GM19324 (cell line): Measurements from ENCODE around the gene DOC2B.

Experiments
- ATAC-seq: cut with Tn5 transposase; IDR thresholded peaks from one replicate; pipeline ENCODE4 v1.9.1; 2021; ENCODE audit warnings: mild to moderate bottlenecking, moderate library complexity; ENCODE audit not compliant: unreplicated experiment, low FRiP score

The DOC2B gene

DNA sequence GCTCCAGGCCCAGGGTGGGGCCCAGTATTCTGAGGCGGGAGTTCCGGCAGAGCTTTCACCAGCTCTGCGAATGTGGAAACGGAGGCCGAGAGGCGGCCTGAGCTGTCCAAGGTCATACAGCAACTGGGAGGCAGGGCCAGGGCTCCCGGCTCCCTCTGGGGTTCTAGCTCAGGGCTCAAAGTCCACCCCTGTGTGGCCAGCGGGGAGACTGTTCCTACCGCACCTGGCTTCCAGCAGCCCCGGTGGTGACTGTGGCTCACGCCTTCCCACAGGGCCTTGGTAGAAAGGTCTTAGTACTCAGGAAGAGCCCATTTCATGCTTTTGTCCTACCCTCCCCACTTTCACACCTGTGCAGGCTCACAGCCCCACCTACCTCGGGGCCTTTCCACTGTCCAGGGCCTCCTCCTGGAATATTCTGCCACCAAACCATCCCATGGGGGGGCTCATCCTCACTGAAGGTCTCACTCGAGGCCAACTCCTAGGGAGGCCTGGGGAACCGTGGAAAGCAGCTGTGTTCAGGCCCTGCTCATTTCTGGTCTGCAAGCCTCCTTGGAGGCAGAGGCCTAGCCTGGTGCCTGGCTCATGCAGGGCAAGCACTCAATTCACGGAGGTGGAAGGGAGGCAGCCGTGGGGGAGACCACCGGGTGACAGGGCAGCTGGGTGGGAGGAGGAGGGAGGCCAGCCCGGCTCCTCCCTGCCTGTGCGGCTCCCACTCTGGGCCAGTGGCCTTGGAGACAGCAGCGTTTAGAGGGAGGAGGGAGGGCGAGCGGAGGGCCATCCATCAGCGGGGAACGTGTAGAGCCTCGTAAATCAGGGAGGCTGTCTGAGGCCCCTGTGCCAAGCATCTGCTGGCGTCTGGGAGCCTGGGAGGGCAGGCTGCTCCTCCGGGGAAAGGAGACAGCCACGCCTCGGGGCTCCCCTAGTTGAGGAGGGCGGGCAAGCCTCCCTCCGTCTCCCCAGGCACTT is 12.7 kb upstream of the DOC2B start:
- no peak for ATAC-seq

DNA sequence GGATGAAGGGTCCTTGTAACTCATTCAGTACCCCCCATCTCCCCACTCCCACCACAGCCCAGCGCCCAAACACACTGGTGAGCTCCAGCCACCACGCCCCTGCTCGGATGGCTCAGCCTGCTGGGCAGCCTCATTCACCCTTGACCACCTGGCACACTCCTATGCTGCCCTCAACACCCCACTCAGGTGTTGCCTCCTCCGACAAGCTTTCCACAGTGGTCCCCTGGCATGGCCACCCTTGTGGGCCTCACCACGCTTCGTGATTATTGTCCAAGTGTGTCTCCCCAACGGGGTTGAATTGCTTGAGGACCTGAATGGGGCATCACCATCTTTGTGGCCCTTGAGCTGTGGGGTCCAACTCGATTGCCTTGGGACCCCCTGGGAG is 12.0 kb upstream of the DOC2B start:
- no peak for ATAC-seq

DNA sequence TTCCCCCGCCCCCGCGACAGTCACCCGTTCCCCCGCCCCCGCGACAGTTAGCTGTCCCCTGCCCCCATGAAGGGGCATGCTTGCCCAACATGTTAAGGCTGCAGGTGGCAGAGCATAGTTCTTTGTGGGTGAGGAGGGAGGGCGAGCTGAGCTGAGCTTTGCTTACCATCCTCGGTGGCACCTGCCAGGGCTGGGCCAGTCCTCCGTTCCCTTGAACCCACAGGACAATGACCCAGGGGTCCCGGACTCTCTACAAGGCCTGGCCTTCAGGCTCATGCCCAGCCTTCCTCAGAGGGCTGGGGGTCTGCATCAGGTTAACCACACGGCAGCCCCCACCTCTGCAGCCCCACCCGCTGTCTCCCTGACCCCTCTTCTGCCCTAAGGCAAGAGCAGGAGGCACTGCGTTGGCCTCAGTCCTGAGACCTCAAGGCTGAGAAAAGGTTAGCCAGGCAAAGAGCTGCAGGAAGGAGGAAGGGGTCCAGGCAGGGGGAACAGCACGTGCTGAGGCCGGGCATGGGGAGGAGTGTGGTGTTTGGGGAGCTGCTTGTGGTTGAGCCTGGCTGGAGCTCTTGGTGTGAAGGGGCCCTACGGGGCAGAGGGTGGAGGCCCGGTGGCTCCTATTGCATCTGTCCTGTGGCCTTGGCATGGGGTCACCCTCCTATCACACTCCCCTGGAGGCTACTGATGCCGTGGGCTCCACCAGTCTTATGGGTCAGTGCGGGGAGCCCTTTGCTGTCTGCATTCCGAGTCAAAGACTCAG is 11.4 kb upstream of the DOC2B start:
- ATAC-seq: no peak

DNA sequence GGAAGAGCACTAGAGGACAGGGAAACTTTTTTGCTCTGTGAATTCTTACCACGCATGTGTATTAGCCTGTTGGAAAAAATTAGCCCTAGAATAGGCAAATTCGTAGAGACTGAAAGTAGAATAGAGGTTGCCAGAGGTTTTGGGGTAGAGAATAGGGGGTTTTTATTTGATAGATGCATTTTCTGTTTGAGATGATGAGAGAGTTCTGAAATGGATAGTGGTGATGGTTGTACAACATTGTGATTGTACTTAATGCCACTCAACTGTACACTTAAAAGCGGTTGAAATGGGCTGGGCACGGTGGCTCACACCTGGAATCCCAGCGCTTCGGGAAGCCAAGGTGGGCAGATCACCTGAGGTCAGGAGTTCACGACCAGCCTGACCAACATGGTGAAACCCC is 8.0 kb upstream of the DOC2B start:
- ATAC-seq: no peak

DNA sequence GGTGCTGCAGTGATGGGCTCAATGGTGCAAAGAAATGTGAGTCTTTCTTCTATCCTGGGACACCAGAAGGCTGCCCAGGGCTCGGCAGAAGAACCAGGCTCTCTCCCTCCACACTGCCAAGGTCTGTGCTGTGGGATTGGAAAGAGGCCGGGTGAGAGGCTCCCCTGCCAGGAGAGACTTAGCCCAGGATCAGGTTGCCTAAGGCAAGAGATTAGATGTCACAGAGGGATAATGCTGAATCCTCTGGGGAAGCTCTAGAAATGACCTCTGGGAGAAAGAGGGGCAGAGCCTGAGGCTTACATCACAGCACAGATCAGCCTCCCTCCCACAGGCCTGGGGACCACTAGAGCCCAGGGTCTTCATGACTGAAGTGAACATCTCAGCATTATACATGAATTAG is 5.7 kb upstream of the DOC2B start:
- ATAC-seq: no peak

DNA sequence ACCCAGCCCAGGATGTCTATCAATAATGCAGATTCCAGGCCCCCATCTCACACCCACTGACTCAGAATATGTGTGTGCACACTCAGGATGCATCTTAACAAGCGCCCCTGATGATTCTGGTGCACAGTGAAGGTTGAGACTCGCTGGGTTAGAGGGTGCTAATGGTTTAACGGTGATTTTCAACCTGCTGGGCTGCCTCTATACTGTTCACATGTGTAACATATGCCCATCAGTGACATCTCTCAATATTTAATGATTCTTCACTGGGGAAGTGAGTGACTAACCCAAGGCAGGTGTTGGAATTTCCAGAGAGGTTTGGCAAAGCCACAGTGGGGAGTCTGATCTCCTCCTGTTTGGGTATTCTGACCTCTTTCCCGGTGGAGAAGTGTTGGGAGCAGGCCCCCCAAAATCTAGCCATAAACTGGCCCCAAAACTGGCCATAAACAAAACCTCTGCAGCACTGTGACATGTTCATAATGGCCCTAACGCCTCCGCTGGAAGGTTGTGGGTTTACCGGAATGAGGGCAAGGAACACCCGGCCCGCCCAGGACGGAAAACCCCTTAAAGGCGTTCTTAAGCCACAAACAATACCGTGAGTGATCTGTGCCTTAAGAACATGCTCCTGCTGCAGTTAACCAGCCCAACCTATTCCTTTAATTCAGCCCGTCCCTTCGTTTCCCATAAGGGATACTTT is 4.1 kb upstream of the DOC2B start:
- no peak for ATAC-seq

DNA sequence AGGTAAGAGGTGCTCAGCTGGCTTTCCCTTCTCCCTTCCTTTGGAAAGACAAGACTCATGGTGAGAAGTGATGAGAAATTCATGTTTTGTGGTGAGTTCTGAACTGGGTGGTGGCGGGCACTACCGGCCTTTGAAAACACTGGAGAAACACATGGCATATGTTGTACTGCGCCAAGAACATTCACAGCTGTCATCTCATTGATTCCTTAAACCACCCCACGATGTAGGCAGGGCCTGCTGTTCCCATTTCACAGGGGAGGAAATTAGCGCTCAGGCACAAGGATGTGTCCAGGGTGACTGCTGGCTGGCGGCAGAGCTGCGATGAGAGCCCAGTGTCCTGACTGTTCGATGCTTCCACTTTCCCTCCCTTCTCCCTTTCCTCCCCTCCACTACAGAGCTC is 1.6 kb upstream of the DOC2B start:
- ATAC-seq: no peak

DNA sequence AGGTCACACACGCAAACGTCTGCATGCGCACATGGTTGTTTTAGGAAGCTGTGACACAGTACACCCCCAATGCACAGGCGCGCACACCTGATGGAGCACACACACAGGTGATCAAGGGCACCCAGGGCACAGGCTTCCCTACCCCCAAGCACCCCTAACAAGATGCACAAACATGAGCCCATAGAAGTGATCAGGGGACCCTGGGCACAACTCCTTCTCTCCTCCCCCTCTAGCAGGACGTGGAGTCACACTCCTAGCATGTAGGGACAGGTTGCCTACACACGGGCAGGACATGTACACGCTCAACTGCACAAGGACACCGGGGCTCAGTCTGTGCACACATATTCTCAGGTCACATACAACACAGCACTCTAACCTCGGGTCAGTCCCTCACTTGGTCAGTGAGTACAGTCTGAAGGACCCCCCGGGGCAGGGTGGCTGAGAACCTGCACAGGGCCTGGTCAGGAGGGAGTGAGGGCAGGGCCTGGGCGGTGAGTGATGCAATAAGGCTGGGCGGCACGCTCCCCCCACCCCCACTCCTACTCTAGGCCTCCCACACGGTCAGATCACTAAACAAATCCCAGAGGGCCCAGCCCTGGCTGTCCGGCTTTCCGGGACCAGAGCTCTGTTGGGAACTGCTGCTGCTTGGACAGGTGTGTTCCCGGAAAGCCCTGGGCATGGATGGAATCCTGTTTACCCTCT is 751 bp upstream of the DOC2B start:
- no peak for ATAC-seq

DNA sequence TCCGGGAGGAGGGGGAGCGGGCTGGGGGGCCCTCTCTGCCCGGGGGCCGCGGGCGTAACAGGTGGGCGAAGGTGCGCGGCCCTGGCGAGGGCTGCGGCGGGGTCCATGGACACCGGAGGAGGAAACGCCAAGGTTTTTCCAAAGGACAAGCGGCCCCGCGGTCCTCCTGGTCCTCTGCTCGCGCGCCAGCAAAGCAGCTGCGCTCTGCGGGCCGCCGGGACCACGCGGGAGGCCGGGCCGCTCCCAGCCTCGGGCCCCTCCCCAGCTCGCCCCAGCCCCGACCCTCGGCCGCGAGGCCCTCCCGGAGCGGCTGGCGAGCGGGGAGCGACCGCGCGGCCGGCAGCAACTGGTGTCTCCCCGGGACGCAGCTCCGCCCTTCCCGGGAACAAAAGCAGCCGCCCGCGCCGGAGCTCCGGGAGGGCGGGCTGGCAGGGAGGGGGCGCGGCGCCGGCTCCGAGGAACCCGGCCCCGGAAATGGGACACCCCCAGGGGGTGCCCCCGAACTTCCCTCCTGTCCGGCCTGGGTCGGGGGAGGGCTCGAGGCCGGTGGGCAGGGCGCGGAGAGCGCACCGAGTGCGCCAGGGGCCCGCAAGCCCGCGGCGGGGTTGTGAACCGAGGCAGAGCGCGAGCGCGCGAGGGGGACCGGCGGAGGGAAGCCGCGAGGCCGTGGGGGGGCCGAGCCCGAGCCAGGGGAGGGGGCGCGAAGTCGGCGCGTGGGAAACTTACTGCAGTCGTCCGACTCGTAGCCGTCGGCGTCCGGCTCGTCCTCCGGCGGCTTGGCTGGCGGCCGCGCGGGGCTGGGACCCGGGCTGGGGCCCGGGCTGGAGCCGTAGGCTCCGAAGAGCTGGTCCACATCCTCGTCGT is 837 bp downstream of the DOC2B start:
- ATAC-seq: no peak

DNA sequence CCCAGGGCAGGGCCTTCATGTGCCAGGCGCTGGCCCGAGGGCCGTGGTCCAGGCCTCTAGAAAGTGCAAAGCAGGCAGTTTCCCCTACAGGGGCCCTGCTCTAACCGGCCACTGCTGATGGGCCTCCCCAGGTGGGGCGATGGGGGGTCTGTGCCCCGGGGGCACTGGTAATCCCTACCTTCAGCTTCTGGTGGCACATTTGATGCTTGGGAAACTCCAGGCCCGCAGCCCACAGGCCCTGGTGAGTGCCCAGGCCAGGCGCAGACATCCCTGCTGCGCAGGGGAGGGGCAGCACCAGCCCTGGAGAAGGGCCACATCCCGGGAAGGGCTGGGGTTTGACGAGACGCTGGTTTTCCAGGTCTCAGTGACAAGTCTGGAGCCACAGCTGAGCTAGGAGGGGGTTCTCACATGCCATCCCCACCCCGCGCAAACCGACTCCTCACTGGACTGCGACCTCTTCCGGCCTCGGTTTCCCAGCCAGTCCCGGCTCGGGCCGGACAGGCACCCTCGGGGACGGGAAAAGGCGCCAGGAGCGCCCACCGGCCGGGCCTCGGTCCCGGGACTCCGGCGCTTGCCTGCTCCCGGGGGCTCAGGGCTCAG is 1.6 kb downstream of the DOC2B start:
- no peak for ATAC-seq

DNA sequence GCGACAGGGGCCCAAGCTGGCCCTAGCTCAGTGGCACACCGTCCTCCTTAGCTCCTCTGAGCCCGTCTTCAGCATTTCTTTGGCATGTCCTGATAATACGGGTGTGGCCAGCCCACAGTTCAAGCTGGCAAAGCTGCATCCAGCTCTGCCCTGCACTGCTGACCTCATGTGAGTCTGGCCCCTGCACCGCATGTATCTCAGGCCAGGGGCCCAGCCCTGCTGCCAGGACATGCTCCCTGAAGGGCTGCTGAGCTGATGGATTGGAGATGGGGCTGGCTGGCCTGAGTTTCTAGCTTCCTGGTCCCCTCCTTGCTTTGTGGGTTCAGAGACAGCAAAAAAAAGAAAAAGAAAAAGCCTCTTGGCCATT is 2.4 kb downstream of the DOC2B start:
- no peak for ATAC-seq

DNA sequence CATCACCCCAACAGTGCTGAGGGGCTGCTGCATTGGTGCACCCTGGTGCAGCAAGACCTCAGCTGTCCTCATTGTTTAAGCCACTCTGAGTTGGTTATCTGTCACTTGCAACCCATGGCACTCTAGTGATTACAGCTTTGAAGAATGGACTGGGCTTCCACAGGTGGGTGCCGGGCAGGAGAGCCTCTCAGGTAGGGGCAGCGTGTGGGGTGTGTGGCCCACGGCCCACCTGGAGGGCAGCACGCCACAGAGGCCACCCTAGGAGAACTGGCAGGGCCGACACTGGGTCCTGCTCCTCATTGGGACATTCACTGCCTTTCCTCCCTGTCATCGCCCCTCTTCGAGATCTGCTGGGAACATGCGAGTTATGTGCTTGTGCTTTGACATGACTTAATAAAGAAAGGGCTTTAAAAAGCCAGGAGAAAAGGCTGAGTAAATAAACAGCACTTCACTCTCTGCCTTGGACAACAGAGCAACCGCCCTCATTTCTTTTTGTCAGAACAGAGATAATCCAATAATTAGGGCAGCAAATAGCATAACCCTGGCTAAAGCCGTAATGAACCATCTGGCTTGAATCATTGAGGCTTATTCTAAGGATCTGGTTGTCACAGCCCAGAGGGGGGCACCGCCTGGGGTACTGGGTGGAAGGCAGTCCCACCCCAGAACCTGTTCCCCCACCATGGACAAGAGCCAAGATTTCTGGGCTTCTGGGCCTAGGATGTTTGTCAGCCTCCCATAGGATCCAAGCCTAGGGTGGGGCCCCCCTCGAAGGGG is 3.0 kb downstream of the DOC2B start:
- ATAC-seq: no peak

DNA sequence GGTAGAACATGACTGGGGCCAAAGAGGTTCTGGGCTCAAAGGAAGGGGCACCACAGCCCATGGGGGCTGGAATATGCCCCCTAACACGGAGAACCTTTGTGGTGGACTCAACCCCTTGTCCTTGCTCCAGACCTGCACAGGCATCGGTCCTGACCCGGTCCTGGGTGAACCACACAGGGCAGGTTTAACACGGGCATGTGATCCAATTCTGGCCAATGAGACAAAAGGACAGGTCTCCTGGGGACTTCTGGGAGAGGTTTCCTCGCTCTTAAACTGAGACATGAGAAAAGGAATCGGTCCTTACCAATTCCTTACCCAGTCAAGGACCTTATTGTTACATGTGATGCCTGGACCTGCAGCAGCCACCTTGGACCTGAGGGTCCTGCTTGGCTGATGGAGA is 3.7 kb downstream of the DOC2B start:
- ATAC-seq: no peak

DNA sequence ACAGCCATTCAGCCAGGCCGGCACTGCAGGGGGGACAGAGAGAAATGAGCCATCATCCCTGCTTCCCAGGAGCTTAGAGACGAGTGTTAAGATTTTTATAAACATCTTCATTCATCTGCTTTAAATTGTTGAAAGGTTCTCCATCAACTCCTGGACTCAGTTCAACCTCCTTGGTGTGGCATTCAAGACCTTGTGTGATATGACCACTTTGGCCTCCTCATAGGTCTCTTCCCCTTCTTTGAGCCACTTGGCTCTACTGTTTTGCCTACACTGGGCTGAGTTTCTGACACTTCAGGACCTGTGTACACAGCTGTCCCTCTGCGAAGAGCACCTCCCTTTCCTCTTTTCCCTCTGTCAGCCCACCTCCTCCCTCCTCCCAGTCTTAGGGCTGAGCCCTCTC is 4.3 kb downstream of the DOC2B start:
- ATAC-seq: no peak

DNA sequence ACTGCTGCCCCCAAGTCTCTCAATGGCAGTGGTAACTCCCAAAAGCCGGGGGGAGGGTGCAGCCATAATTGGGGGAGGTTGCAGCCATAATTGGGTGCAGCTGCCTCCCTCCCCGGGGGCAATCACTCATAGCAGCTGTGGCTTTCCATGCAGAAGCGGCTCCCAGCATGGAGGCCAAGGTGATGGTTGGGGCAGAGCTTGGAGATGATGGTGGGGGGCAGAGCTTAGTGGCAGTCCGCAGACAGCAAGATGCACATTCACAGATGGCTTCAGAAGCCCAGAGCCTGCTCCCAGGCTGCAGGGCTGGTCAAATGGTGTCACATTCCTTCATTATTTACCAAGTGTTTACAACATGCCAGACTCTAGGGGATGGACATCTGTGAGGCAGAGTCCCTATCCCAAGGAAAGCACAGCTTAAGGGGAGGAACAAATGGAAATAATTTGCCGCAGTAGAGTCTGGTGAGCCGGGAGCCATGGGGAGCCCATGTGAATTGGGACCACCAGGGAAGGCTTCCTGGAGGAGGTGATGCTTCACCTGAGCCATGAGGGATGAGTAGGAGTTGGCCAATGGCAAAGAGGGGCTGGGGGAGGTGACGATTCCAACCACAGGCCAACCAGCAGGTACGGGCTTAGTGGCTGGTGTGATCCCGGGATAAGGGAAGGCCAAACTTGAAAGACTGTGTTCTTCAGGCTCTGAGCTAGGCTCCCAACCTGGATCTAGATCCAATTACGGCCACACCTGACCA is 8.1 kb downstream of the DOC2B start:
- ATAC-seq: no peak

DNA sequence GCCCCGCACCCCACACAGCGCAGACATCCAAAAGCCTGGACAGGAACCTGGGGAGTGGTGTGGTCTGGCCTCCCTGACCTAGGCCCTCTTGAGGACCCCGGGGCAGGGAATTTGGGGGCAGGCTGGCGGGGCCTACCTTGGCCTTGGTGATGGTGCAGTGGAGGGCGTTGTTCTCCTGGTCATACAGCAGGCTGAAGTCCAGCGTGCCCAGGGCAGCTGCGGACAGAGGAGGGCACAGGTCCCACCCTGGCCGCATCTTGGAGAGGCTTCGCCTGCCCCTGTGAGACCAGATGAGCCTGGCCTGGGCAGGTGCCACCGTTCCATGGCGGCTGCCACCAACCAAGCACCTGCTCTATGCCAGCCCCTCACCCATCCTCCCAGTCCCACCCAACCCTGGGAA is 9.0 kb downstream of the DOC2B start:
- ATAC-seq: no peak

DNA sequence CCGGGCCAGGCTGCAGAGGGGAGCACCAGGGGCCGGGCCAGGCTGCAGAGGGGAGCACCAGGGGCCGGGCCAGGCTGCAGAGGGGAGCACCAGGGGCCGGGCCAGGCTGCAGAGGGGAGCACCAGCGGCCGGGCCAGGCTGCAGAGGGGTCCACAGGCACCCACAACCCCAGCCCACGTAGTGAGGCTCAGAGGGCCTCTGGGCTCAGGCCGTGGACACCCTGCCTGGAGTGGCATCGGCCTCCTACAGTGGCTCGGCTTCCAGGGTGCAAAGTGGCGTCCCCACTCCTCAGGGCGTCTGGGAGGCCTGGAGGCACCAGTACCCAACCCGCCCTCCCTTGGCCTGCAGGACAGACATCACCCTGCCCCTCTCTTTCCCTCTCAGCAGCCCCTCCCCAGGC is 9.6 kb downstream of the DOC2B start:
- no peak for ATAC-seq

DNA sequence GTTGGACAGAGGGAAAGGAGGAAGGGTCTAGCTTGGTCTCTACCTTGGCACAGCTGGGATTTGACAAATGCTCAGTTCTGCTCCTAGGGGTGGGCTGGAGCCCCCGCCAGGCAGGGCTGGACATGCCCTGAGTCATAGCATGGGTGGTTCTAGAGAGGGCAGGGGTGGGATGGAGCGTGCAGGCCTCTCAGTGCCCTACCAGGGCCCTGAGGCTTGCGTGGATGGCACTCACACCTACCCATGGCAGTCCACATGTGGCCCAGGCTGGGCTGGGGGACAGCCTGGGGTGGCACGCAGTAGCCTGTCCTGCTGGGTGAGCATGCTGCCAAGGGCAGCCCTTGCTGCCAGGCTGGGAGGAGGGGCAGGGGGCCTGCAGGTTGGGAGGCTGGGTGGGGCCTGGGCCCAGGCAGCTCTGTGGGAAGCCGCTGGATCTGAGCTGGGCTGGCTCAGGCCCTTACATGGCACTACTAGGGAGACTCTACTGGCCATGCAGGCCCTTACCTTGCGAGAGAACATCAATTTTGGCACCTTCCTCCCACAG is 11.2 kb downstream of the DOC2B start:
- no peak for ATAC-seq
